ENCODE measurements around the gene GRIK3.

GRCh38 chr1:37073854-37074379, 39.6 kb upstream of the GRIK3 start:
- TF ChIP-seq CTCF (IDR thresholded peaks at IDR 0.05), result no peak
- no peak for TF ChIP-seq POLR2A (IDR thresholded peaks at IDR 0.05)
